ENCODE results near the gene CCDC90B. TPM values are rescaled to one million over a fixed set of nuclear protein-coding genes. Genes with fewer than 3 reads are reported as not detected.
"Not testable (repeated sequence)": the region's sequence is repeated elsewhere in the genome, so short reads cannot be mapped to it uniquely, and the experiment has no call there.

The CCDC90B gene
- total and polyA plus RNA-seq, 2 of the 8 experiments (the other 6 are each of a cell fraction or from before 2014, with no cell fraction given): 21.8 to 54.5 TPM

DNA sequence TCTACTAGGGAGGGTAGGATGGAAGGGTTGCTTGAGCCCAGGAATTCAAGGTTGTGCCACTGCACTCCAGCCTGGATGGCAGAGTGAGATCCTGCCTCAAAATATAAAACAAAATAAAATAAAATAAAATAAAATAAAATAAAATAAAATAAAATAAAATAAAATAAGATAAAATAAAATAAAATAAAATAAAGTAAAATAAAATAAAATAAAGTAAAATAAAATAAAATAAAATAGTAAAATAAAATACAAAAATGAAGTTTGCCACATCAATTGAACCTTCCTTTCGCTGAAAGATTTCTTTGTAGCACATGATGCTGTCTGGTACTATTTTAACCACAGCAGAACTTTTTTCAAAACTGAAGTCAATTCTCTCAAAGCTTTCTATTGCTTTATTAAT is 22.4 kb upstream of the CCDC90B start:
- 89% methylated on average over 1 of the region's 1 CpG; no CpG with 5 or more reads in 1 of the 2 experiments for WGBS, 2 experiments (ENCODE audit: extremely low coverage in 1 of 2, insufficient coverage in 1 of 2, insufficient read length in 1 of 2, insufficient replicate concordance in 2 of 2, low coverage in 1 of 2, low lambda C conversion rate in 2 of 2, missing lambda C conversion rate in 1 of 2)
- H2BK15ac ChIP-seq (ENCODE audit: low read length); H3K9ac ChIP-seq (replicated peaks in 1 of 4; ENCODE audit: extremely low read depth in 1 of 4, low read depth in 3 of 4, low read length in 3 of 4); H3K79me2 ChIP-seq (ENCODE audit: control insufficient read depth in 1 of 2, insufficient read depth in 2 of 2, low read length in 2 of 2); H3K27me3 ChIP-seq (replicated peaks in 1 of 4; ENCODE audit: control insufficient read depth in 3 of 4, extremely low read depth in 1 of 4, insufficient read depth in 3 of 4, low read length in 3 of 4); H3K23me2 ChIP-seq (ENCODE audit: low read depth, low read length); H3K27ac ChIP-seq (ENCODE audit: low read depth, low read length); H4K91ac ChIP-seq (replicated peaks; ENCODE audit: insufficient read length, low read length); H3K23ac ChIP-seq (ENCODE audit: insufficient read length); H2BK12ac ChIP-seq (ENCODE audit: low read depth, low read length); H3K4me1 ChIP-seq (replicated peaks in 1 of 4; ENCODE audit: control insufficient read depth in 3 of 4, insufficient read depth in 4 of 4, low read length in 3 of 4); H3K4me2 ChIP-seq (ENCODE audit: insufficient read depth in 1 of 2, low read depth in 2 of 2, low read length in 2 of 2); H4K5ac ChIP-seq (ENCODE audit: insufficient read length, low read depth, low read length); FAIRE-seq; H2BK120ac ChIP-seq (replicated peaks; ENCODE audit: low read depth, low read length); POLR2A ChIA-PET (ENCODE audit: partially characterized antibody); H3K18ac ChIP-seq (ENCODE audit: extremely low read depth, low read length); H3K36me3 ChIP-seq (ENCODE audit: control insufficient read depth in 2 of 4, insufficient read depth in 4 of 4, low read length in 3 of 4); H2BK20ac ChIP-seq (ENCODE audit: low read length); H3K4me3 ChIP-seq (ENCODE audit: extremely low read depth in 1 of 4, insufficient read depth in 2 of 4, low read depth in 3 of 4, low read length in 4 of 4); H3K4ac ChIP-seq (replicated peaks; ENCODE audit: insufficient read length, low read depth, low read length); H3K79me1 ChIP-seq (ENCODE audit: low read depth, low read length); H2AK5ac ChIP-seq (ENCODE audit: low read depth, low read length); H4K8ac ChIP-seq (ENCODE audit: extremely low read depth, insufficient read depth, low read length); H2AFZ ChIP-seq (ENCODE audit: low read length); H4K20me1 ChIP-seq (replicated peaks in 1 of 2; ENCODE audit: control insufficient read depth in 1 of 2, insufficient read depth in 2 of 2, low read length in 2 of 2); H2BK5ac ChIP-seq (ENCODE audit: low read depth, low read length); H3K14ac ChIP-seq (ENCODE audit: insufficient read length); H3K56ac ChIP-seq (replicated peaks; ENCODE audit: insufficient read length, low read depth, low read length); H3K9me3 ChIP-seq (ENCODE audit: insufficient read depth in 2 of 2, low read depth in 1 of 2, low read length in 1 of 2); DNase-seq (ENCODE audit: low read depth in 1 of 2, low spot score in 2 of 2): not testable (repeated sequence)
- CTCF ChIA-PET (ENCODE audit: partially characterized antibody): interaction anchor here (1.0 to 5.6 kb wide), 4 partner anchors 14 to 509 kb away, joined by 3 to 45 read pairs (median 7); no protein-coding TSS in a partner anchor

Measured in H1 (cell line).